Tibial artery (tissue), 4 donors: ENCODE measurements around the gene PDE9A.

Experiments used
- DNase-seq, 2 donors: peaks; one replicate each; pipeline ENCODE4 v3.0.0-alpha.2; 2019
- H3K27ac ChIP-seq, 2 donors: fragments of 200-600 bp; sonication (generic) in 1 of 2; 1 replicate in 1 of 2; 2 replicates in 1 of 2; pipeline ENCODE4 v1.5.1; 2018 to 2019; ENCODE audit warnings: mild to moderate bottlenecking in 1 of 2
- H3K27me3 ChIP-seq, 2 donors: fragments of 200-600 bp; sonication (generic) in 1 of 2; one replicate each; pipeline versions ENCODE4 v1.5.1 to v1.6.0; 2016 to 2019
- H3K36me3 ChIP-seq, 3 donors: fragments of 200-600 bp; sonication (generic) in 2 of 3; one replicate each; pipeline ENCODE4 v1.5.1; 2016 to 2019; ENCODE audit warnings: mild to moderate bottlenecking in 2 of 3
- H3K4me1 ChIP-seq, 4 donors: fragments of 200-600 bp; sonication (generic) in 2 of 4; 1 replicate in 3 of 4; 2 replicates in 1 of 4; pipeline ENCODE4 v1.5.1; 2016 to 2019
- H3K4me3 ChIP-seq, 2 donors: fragments of 200-600 bp; sonication (generic) in 1 of 2; 1 replicate in 1 of 2; 2 replicates in 1 of 2; pipeline ENCODE4 v1.5.1; 2018 to 2019; ENCODE audit warnings: mild to moderate bottlenecking in 2 of 2
- H3K9me3 ChIP-seq, 3 donors: fragments of 200-600 bp; sonication (generic) in 1 of 3; one replicate each; pipeline ENCODE4 v1.5.1; 2016 to 2019
- intact Hi-C: fragments of 100-400 bp; cut with DNase I; formaldehyde crosslinking; loops from one replicate; pipeline ENCODE4 v1.15.0; 2023; ENCODE audit warnings: low total_unique reads
- TF ChIP-seq, protein P1 (sequence below), 2 experiments: fragments of 200-600 bp in 1 of 2; fragments of 450-650 bp in 1 of 2; IDR thresholded peaks; one replicate each; pipeline ENCODE4 v1.5.1; 2017 to 2019; ENCODE audit warnings: antibody characterized with exemption in 2 of 2, mild to moderate bottlenecking in 1 of 2, moderate library complexity in 1 of 2

The PDE9A gene

DNA sequence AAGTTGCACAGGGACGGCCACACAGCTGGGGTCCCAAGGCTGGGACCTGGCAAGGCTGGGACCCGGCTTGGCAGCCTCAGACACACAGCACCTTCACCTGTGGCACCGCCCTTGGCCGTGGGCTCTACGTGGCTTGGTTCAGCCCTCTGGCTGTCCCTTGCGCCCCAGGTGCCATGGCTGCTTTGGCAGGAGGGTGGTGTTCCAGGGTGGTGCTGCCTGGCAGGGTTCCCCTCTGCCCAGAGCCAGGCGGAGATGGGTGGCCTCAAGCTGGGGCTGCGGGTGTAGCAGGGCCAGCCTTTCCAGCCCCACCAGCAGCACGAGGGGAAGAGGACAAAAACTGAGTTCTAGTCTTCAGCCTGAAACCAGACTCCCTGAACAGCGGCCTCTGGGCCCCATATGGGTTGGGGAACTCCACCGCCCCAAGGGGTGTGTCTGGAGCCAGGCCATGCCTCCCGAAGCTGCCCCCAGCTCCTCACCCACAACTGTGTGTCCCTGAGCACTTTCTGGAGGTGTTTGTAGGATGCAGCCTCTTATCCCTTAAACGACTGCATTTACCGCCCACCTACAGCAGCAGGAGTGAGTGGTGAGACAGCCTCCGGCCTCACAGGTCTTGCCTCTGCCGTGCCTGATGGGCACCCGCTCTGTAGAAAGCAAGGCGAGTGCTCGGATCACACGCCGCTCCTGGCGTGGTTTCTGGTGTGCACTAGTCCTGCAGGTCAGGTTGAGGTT, 92.3 kb downstream of the PDE9A start:
- intact Hi-C loops, result no loop called here
- H3K27me3 ChIP-seq, result no peaks in the 10 kb centered on the region
- H3K4me1 ChIP-seq, result peaks cover 0 to 6% (median 0%) of the 10 kb centered on the region in 4 donors
- H3K36me3 ChIP-seq, result no peaks in the 10 kb centered on the region
- H3K27ac ChIP-seq, result no peak overlapping the region
- peak in 1 of 2 donors; percentile 56 for DNase-seq
- H3K4me3 ChIP-seq, result no peak overlapping the region
- TF ChIP-seq, protein P1, sequence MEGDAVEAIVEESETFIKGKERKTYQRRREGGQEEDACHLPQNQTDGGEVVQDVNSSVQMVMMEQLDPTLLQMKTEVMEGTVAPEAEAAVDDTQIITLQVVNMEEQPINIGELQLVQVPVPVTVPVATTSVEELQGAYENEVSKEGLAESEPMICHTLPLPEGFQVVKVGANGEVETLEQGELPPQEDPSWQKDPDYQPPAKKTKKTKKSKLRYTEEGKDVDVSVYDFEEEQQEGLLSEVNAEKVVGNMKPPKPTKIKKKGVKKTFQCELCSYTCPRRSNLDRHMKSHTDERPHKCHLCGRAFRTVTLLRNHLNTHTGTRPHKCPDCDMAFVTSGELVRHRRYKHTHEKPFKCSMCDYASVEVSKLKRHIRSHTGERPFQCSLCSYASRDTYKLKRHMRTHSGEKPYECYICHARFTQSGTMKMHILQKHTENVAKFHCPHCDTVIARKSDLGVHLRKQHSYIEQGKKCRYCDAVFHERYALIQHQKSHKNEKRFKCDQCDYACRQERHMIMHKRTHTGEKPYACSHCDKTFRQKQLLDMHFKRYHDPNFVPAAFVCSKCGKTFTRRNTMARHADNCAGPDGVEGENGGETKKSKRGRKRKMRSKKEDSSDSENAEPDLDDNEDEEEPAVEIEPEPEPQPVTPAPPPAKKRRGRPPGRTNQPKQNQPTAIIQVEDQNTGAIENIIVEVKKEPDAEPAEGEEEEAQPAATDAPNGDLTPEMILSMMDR (IDR thresholded peaks at IDR 0.05), result no peak
- H3K9me3 ChIP-seq, result no peaks in the 10 kb centered on the region

DNA sequence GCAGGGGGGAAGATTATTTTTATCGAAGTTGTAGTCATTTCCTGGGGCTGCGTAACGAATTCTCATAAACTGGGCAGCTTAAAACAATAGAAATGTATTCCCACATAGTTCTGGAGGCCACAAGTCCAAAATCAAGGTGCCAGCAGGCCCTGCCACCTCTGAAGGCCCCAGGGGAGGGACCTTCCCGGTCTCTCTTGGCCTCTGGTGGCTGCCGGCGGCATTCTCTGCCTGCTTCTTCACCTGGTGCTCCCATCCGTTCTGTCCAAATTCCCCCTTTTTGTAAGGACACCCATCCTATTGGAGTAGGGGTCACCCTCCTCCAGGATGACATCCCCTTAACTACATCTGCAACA, 92.8 kb downstream of the PDE9A start:
- no peaks in the 10 kb centered on the region for H3K36me3 ChIP-seq
- H3K27me3 ChIP-seq, result no peaks in the 10 kb centered on the region
- intact Hi-C loops, result no loop called here
- no peak overlapping the region for H3K27ac ChIP-seq
- H3K9me3 ChIP-seq, result no peaks in the 10 kb centered on the region
- peaks cover 0 to 4% (median 0%) of the 10 kb centered on the region in 4 donors for H3K4me1 ChIP-seq
- DNase-seq, result peak in 1 of 2 donors; percentile 50
- TF ChIP-seq, protein P1 (IDR thresholded peaks at IDR 0.05), result no peak
- no peak overlapping the region for H3K4me3 ChIP-seq

DNA sequence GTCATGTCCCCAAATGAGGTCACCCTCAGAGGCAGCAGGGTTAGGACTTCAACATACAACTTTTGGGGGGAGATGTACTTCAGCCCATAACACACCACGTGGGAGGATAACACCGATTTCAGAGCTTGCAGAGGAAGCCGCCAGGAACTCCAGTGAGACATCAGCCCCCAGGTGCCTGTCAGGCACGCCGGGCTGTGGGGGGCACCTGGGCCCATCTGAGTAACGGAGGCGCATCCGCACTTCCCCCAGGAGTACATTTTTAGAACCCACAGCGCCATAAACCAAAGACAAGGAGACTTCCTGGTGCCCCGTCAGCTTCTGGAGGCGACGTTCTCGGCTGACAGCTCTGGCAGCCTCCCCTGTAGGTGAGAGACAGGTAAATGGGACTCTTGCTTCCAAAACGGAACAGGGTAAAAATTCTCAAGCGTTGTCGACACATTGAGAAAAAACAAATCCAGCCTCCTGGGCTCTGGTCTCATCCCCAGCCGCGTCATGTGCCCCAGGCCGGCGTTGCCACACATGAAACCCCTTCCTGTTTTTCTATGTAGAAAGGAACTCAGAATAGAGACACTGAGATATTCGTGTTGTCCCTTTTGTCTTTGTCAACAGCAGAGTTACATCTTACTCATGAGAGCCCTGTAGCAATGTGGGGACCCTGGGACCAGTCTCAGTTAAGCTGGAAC, 93.3 kb downstream of the PDE9A start:
- Histone ChIP-seq H3K27ac (no peak overlapping the region), H3K4me1 (no peaks in the 10 kb centered on the region), H3K27me3 (no peaks in the 10 kb centered on the region), H3K9me3 (no peaks in the 10 kb centered on the region), H3K36me3 (no peaks in the 10 kb centered on the region), H3K4me3 (no peak overlapping the region)
- peak in 1 of 2 donors; percentile 69 for DNase-seq
- TF ChIP-seq, protein P1 (IDR thresholded peaks at IDR 0.05), result no peak
- intact Hi-C loops, result no loop called here

DNA sequence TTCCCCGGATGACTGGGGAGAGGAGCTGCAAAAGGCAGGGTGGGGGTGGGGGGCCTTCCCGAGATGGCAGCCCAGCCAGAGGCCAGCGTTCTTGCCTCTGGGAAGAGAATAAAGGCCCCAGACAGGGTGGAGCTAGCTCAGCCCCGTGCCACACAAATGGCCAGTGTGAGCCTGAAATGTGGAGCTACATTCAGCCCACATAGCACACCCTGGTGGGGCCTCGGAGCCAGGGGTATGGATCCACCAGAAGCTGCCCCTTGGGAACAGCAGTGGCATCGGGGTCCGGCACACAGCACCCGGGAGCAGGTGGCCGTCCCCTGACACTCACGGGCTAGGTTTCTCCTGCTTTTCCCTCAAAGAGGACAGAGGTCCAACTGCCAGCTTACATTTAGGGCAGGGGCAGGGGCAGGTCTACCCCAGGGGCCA, 93.9 kb downstream of the PDE9A start:
- Histone ChIP-seq H3K36me3 (no peaks in the 10 kb centered on the region), H3K9me3 (no peaks in the 10 kb centered on the region), H3K4me3 (no peak overlapping the region), H3K27ac (no peak overlapping the region), H3K4me1 (no peaks in the 10 kb centered on the region), H3K27me3 (no peaks in the 10 kb centered on the region)
- intact Hi-C loops, result no loop called here
- TF ChIP-seq, protein P1 (IDR thresholded peaks at IDR 0.05), result no peak
- DNase-seq, result peak in 1 of 2 donors; percentile 48

DNA sequence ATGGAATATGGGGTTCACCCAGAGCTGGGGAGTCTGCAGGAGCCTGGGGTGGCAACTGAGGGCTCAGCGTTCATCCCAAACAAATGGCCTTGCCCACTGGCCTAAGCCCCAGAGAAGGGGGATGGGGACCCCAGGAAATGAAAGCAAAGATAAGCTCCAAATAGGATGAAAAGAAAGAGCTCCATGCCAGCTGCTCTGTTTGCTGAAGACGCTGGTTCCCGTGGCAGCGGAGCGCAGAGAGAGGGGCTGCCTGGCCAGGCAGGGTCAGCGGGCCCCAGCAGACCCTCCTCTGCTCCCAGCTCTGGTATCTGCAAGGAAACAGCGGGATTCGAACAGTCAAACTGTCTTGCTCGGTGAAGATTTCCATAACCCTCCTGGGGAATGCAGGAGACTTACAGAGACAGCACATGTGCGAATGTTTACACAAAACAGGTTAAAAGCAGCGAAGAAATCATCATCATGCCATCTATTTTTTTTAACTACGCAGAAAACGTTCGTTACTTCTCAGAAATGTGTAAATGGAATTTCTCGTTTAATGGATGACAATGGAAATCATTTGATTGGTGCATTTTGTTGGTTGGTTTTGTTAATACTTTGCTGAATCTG, 94.4 kb downstream of the PDE9A start:
- intact Hi-C loops, result no loop called here
- peak in 1 of 2 donors; percentile 31 for DNase-seq
- no peaks in the 10 kb centered on the region for H3K9me3 ChIP-seq
- TF ChIP-seq, protein P1 (IDR thresholded peaks at IDR 0.05), result no peak
- no peaks in the 10 kb centered on the region for H3K36me3 ChIP-seq
- no peaks in the 10 kb centered on the region for H3K4me1 ChIP-seq
- H3K4me3 ChIP-seq, result no peak overlapping the region
- H3K27me3 ChIP-seq, result no peaks in the 10 kb centered on the region
- H3K27ac ChIP-seq, result no peak overlapping the region
